ENCODE data around the gene KRTAP10-3.

Gene KRTAP10-3

GRCh38 chr21:44537930-44538911 is 20.4 kb downstream of the KRTAP10-3 start:
- no peak for TF ChIP-seq CTCF (IDR thresholded peaks at IDR 0.05; ENCODE audit: low read depth, low read length)
- no peak overlapping the region for H3K4me3 ChIP-seq (ENCODE audit: low read depth, low read length)

GRCh38 chr21:44535963-44536362 is 22.6 kb downstream of the KRTAP10-3 start:
- H3K4me3 ChIP-seq (ENCODE audit: low read depth, low read length), result no peak overlapping the region
- TF ChIP-seq CTCF (IDR thresholded peaks at IDR 0.05; ENCODE audit: low read depth, low read length), result no peak

GRCh38 chr21:44534688-44535087 is 23.9 kb downstream of the KRTAP10-3 start:
- no peak for TF ChIP-seq CTCF (IDR thresholded peaks at IDR 0.05; ENCODE audit: low read depth, low read length)
- H3K4me3 ChIP-seq (ENCODE audit: low read depth, low read length), result no peak overlapping the region

GRCh38 chr21:44533891-44534627 is 24.5 kb downstream of the KRTAP10-3 start:
- no peak overlapping the region for H3K4me3 ChIP-seq (ENCODE audit: low read depth, low read length)
- no peak for TF ChIP-seq CTCF (IDR thresholded peaks at IDR 0.05; ENCODE audit: low read depth, low read length)

- no peak overlapping the region for H3K4me3 ChIP-seq (ENCODE audit: low read depth, low read length)
- TF ChIP-seq CTCF (IDR thresholded peaks at IDR 0.05; ENCODE audit: low read depth, low read length), result no peak
Measured at GRCh38 chr21:44533121-44533890, 25.3 kb downstream of the KRTAP10-3 start.

- TF ChIP-seq CTCF (IDR thresholded peaks at IDR 0.05; ENCODE audit: low read depth, low read length), result no peak
- H3K4me3 ChIP-seq (ENCODE audit: low read depth, low read length), result no peak overlapping the region
Measured at GRCh38 chr21:44532712-44533111, 25.9 kb downstream of the KRTAP10-3 start.
